Activated B cell treated with CpG ODN at 0.5 μM for 24 hours (primary cell): Measurements from ENCODE around the gene TAF6. TPM values are rescaled to one million over a fixed set of nuclear protein-coding genes. Genes with fewer than 3 reads are reported as not detected.

Experiments used
- ATAC-seq: fragments of 200-7000 bp; cut with Tn5 transposase; one replicate; pipeline ENCODE4 v1.10.0; 2021; ENCODE audit warnings: low read depth, mild to moderate bottlenecking, moderate library complexity
- CTCF ChIA-PET: fragments of 350-600 bp; sonication (Branson Sonifier 250); formaldehyde crosslinking; loops from one replicate; lab custom pipeline; 2021; ENCODE audit warnings: antibody characterized with exemption; lab: Charles Lee
- POLR2A ChIA-PET: fragments of 350-600 bp; sonication (Branson Sonifier 250); formaldehyde crosslinking; loops from one replicate; lab custom pipeline; 2021; ENCODE audit warnings: antibody characterized with exemption; lab: Charles Lee
- DNase-seq: peaks from one replicate; pipeline ENCODE4 v3.0.0; 2022
- H3K27ac Mint-ChIP-seq: one replicate; pipeline ENCODE4 v1.8.0; 2020; ENCODE audit warnings: mixed read lengths
- H3K27me3 Mint-ChIP-seq: one replicate; pipeline ENCODE4 v1.8.0; 2021; ENCODE audit warnings: mixed read lengths
- H3K36me3 Mint-ChIP-seq: one replicate; pipeline ENCODE4 v1.8.0; 2021; ENCODE audit warnings: low read depth, mixed read lengths
- H3K4me1 Mint-ChIP-seq: one replicate; pipeline ENCODE4 v1.8.0; 2021; ENCODE audit warnings: mixed read lengths
- H3K4me3 Mint-ChIP-seq: one replicate; pipeline ENCODE4 v1.8.0; 2020; ENCODE audit warnings: mild to moderate bottlenecking, mixed read lengths
- H3K9me3 Mint-ChIP-seq: one replicate; pipeline ENCODE4 v1.8.0; 2020; ENCODE audit warnings: mixed read lengths
- intact Hi-C: fragments of 100-400 bp; cut with micrococcal nuclease; formaldehyde crosslinking; loops from one replicate; pipeline ENCODE4 v1.15.1; 2024
- total RNA-seq: library from RNA; stranded (reverse); gene quantifications from 2 replicates; pipeline ENCODE4 v1.2.3, GENCODE V29; 2022
- TF ChIP-seq, protein P1 (sequence below): fragments of 200-600 bp; IDR thresholded peaks from one replicate; pipeline ENCODE4 v1.8.0; 2022; ENCODE audit warnings: antibody characterized with exemption, mild to moderate bottlenecking

Gene TAF6
- total RNA-seq, 1 donor from 2014 or later, result 54.9 TPM

DNA sequence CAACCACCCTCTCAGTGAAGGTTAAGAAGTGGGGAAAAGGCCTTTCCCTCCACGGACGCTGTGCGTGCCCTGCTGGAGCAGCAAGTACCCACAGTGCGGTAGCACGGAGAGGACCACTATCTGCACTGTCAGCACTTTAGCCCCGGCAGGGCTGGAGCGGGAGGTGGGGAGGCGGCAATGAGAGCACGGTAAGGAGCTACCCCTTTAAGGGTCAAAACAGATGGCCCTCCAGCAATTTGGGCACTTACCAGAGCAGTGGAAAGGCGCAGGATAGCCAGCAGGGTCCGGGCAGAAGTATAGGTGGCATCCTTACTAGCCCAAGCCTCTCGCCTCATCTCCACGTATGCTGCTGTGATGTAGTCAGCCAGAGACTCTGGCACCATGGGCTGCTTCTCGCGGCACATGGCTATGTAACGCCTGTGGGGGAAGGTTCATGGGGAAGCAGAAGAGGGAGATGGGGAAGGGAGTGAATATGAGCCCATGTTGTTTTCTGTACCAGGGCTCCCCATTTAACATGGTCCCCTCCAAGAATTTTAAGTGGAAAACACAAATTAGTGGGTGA lies 25.2 kb downstream of the TAF6 start:
- ATAC-seq (no peak), DNase-seq (no peak)
- intact Hi-C loops, result no loop called here
- TF ChIP-seq, protein P1, sequence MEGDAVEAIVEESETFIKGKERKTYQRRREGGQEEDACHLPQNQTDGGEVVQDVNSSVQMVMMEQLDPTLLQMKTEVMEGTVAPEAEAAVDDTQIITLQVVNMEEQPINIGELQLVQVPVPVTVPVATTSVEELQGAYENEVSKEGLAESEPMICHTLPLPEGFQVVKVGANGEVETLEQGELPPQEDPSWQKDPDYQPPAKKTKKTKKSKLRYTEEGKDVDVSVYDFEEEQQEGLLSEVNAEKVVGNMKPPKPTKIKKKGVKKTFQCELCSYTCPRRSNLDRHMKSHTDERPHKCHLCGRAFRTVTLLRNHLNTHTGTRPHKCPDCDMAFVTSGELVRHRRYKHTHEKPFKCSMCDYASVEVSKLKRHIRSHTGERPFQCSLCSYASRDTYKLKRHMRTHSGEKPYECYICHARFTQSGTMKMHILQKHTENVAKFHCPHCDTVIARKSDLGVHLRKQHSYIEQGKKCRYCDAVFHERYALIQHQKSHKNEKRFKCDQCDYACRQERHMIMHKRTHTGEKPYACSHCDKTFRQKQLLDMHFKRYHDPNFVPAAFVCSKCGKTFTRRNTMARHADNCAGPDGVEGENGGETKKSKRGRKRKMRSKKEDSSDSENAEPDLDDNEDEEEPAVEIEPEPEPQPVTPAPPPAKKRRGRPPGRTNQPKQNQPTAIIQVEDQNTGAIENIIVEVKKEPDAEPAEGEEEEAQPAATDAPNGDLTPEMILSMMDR, result no peak
- H3K4me3 Mint-ChIP-seq, result no peak overlapping the region
- H3K9me3 Mint-ChIP-seq, result no peaks in the 10 kb centered on the region
- H3K36me3 Mint-ChIP-seq, result peaks cover 93% of the 10 kb centered on the region
- POLR2A ChIA-PET, result interaction anchor here (0.6 kb wide), 1 partner anchor 351 kb away, joined by 3 read pairs; no protein-coding TSS in a partner anchor
- H3K27ac Mint-ChIP-seq, result no peak overlapping the region
- H3K4me1 Mint-ChIP-seq, result peaks cover 20% of the 10 kb centered on the region
- CTCF ChIA-PET, result no interaction called here
- no peaks in the 10 kb centered on the region for H3K27me3 Mint-ChIP-seq

DNA sequence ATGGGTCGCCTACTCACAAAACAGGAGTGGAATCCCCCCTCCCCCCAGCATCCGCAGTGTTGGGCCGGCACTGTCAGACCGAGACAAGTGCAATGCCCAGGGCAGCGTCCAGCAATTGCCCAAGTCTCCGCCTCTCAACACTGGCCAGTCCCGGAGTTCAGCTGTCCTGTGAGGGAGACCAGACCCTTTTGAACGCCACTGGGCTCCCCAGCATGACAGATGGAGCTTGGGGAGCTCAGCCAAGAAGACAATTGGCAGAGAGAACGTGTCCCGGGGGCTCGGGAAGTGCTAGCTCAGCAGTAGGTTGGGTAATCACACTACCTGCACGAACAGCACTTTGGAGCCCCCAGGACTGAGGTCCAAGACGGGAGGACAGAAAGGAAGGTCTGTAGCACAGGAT lies 25.7 kb downstream of the TAF6 start:
- CTCF ChIA-PET, result no interaction called here
- Mint-ChIP-seq H3K27ac (no peak overlapping the region), H3K4me3 (no peak overlapping the region), H3K4me1 (peaks cover 15% of the 10 kb centered on the region), H3K9me3 (no peaks in the 10 kb centered on the region), H3K27me3 (no peaks in the 10 kb centered on the region), H3K36me3 (peaks cover 90% of the 10 kb centered on the region)
- ATAC-seq, result no peak
- intact Hi-C loops, result no loop called here
- POLR2A ChIA-PET, result interaction anchor here (0.5 to 0.6 kb wide), 2 partner anchors 52 to 352 kb away, joined by 3 read pairs; no protein-coding TSS in a partner anchor
- TF ChIP-seq, protein P1, result no peak
- DNase-seq, result no peak

DNA sequence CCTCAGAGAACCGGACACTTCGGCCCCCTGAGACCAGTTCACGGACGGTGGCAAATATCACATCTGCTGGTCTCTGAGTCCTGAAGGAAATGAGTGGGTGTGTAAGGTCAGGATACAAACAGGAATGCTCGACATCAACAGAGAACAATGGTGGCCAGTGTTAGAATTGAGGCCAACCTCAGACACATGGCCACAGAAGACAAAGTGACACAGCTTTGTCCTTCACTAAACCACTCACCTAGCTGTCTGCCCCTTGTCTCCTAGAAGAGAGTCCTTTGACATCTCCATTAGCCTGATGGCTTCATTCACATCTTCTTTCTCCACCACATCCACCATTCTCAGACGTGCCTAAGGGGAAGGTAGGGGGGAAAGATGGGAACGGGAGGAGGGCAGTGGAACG lies 26.1 kb downstream of the TAF6 start:
- Mint-ChIP-seq H3K27me3 (no peaks in the 10 kb centered on the region), H3K36me3 (peaks cover 86% of the 10 kb centered on the region), H3K9me3 (no peaks in the 10 kb centered on the region), H3K4me1 (peaks cover 13% of the 10 kb centered on the region), H3K27ac (no peak overlapping the region), H3K4me3 (no peak overlapping the region)
- TF ChIP-seq, protein P1, result no peak
- intact Hi-C loops, result no loop called here
- CTCF ChIA-PET, result no interaction called here
- ATAC-seq (no peak), DNase-seq (no peak)
- POLR2A ChIA-PET, result interaction anchor here (0.5 to 1.0 kb wide), 2 partner anchors 28 to 51 kb away, joined by 3 to 4 read pairs; no protein-coding TSS in a partner anchor

DNA sequence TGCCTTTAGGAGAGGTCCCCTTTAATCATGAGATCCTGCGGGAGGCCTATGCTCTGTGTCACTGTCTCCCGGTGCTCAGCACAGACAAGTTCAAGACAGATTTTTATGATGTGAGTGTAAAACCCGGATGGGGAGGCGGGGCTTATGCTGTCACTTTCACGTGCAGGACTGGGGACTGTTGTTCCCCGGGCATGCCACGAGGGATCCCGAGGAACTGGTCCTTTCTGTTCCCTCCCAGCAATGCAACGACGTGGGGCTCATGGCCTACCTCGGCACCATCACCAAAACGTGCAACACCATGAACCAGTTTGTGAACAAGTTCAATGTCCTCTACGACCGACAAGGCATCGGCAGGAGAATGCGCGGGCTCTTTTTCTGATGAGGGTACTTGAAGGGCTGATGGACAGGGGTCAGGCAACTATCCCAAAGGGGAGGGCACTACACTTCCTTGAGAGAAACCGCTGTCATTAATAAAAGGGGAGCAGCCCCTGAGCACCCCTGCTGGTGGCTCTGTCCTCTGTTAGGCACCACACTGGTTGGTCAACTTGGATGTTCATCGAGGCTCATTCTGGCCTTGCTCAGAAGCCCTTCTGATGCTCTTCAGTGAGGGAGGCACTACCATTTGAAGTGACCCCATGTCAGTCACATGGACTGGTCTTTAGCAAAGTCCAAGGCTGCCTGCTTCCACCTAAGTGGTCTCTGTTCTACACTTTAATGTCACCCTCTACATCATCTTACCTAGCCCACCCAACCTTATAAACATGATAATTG lies 27.6 kb downstream of the TAF6 start:
- ChIA-PET POLR2A (interaction anchor here (0.7 to 1.1 kb wide), 3 partner anchors 9 to 29 kb away, joined by 4 read pairs; partner anchors contain the start of genes AP4M1 and MCM7), CTCF (no interaction called here)
- Mint-ChIP-seq H3K9me3 (no peaks in the 10 kb centered on the region), H3K27me3 (no peaks in the 10 kb centered on the region), H3K36me3 (peaks cover 73% of the 10 kb centered on the region), H3K4me3 (no peak overlapping the region), H3K4me1 (peaks cover 18% of the 10 kb centered on the region), H3K27ac (no peak overlapping the region)
- TF ChIP-seq, protein P1, result no peak
- intact Hi-C loops, result no loop called here
- DNase-seq, result no peak
- ATAC-seq, result no peak
